Esophagus muscularis mucosa (tissue), 4 donors: ENCODE results near the gene SLC48A1. TPM values are rescaled to one million over a fixed set of nuclear protein-coding genes. Genes with fewer than 3 reads are reported as not detected.
A peak's percentile ranks its signal among the peaks of the same experiment; 100 is the strongest.

Experiments
- DNase-seq: peaks from one replicate; pipeline ENCODE4 v3.0.0-alpha.2; 2017; ENCODE audit errors: extremely low spot score
- H3K27ac ChIP-seq, 4 donors: fragments of 200-600 bp; sonication (generic); replicated peaks in 1 of 4; 1 replicate in 3 of 4; 2 replicates in 1 of 4; pipeline ENCODE4 v1.5.1; 2016 to 2019; ENCODE audit warnings: mild to moderate bottlenecking in 1 of 4
- H3K27me3 ChIP-seq, 4 donors: fragments of 200-600 bp; sonication (generic); one replicate each; pipeline versions ENCODE4 v1.5.1 to v1.6.0; 2016 to 2019
- H3K36me3 ChIP-seq, 4 donors: fragments of 200-600 bp; sonication (generic); one replicate each; pipeline ENCODE4 v1.5.1; 2016 to 2019
- H3K4me1 ChIP-seq, 4 donors: fragments of 200-600 bp; sonication (generic); one replicate each; pipeline ENCODE4 v1.5.1; 2016 to 2019
- H3K4me3 ChIP-seq, 4 donors: fragments of 200-600 bp; sonication (generic); 1 replicate in 2 of 4; 2 replicates in 2 of 4; pipeline ENCODE4 v1.5.1; 2016 to 2019; ENCODE audit warnings: mild to moderate bottlenecking in 4 of 4, moderate library complexity in 1 of 4
- H3K9me3 ChIP-seq, 4 donors: fragments of 200-600 bp; sonication (generic); 1 replicate in 3 of 4; 2 replicates in 1 of 4; pipeline ENCODE4 v1.5.1; 2016 to 2019
- CTCF ChIP-seq, 3 experiments: fragments of 200-600 bp in 2 of 3; fragments of 450-650 bp in 1 of 3; sonication (generic) in 2 of 3; IDR thresholded peaks; one replicate each; pipeline ENCODE4 v1.5.1; 2017 to 2019; ENCODE audit warnings: antibody characterized with exemption in 3 of 3, mild to moderate bottlenecking in 2 of 3, moderate library complexity in 1 of 3
- EP300 ChIP-seq: sonication (generic); formaldehyde crosslinking; IDR thresholded peaks from one replicate; pipeline ENCODE4 v1.6.1; 2017; ENCODE audit warnings: antibody characterized with exemption
- POLR2A ChIP-seq: fragments of 450-650 bp; IDR thresholded peaks from one replicate; pipeline ENCODE4 v1.6.1; 2017; ENCODE audit warnings: antibody characterized with exemption, moderate library complexity, mild to moderate bottlenecking, low read depth
- POLR2AphosphoS5 ChIP-seq, 2 donors: sonication (generic); formaldehyde crosslinking; IDR thresholded peaks; one replicate each; pipeline ENCODE4 v1.6.1; 2017; ENCODE audit warnings: antibody characterized with exemption in 2 of 2
- WGBS: methylation state at CpG from one replicate; pipeline ENCODE4 v1.1.5; 2018; 5-methylcytosine and 5-hydroxymethylcytosine counted together
- intact Hi-C: fragments of 100-400 bp; cut with DNase I; formaldehyde crosslinking; loops from one replicate; pipeline ENCODE4 v1.15.1; 2023
- total RNA-seq, 4 donors: library from RNA; depleted of rRNA; stranded (reverse); fragments of >200 nt; gene quantifications; one replicate each; pipeline versions ENCODE4 v1.1.0 to v1.2.1, GENCODE V29; 2016

SLC48A1 gene
- total RNA-seq, 4 donors from 2014 or later = 34.5 to 56.0 (median 40.7) TPM

- Histone ChIP-seq H3K36me3 (peaks cover 0 to 11% (median 0%) of the 10 kb centered on the region in 4 donors), H3K27me3 (no peaks in the 10 kb centered on the region), H3K27ac (peak overlapping the region; percentile 92 to 99 (median 98)), H3K4me3 (peak overlapping the region; percentile 67 to 86 (median 78)), H3K9me3 (no peaks in the 10 kb centered on the region), H3K4me1 (peaks cover 81 to 90% (median 84%) of the 10 kb centered on the region in 4 donors)
- TF ChIP-seq POLR2AphosphoS5 (IDR thresholded peaks at IDR 0.05) (no peak), CTCF (IDR thresholded peaks at IDR 0.05) (no peak), EP300 (no peak), POLR2A (no peak)
- 78% methylated on average over 4 of the region's 4 CpGs for WGBS
- intact Hi-C loops = no loop called here
- no peak for DNase-seq
Observed at GRCh38 chr12:47821346-47821706, 48.3 kb downstream of the SLC48A1 start.

- WGBS = 45% methylated on average over 2 of the region's 2 CpGs
- no peaks in the 10 kb centered on the region for H3K27me3 ChIP-seq
- H3K4me3 ChIP-seq = no peak overlapping the region
- H3K9me3 ChIP-seq = no peaks in the 10 kb centered on the region
- peak overlapping the region; percentile 92 to 99 (median 98) for H3K27ac ChIP-seq
- no peak for DNase-seq
- intact Hi-C loops = no loop called here
- H3K4me1 ChIP-seq = peaks cover 81 to 89% (median 84%) of the 10 kb centered on the region in 4 donors
- TF ChIP-seq POLR2AphosphoS5 (IDR thresholded peaks at IDR 0.05) = peak in 1 of 2 donors; percentile 12
- TF ChIP-seq EP300 = no peak
- TF ChIP-seq CTCF (IDR thresholded peaks at IDR 0.05) = no peak
- H3K36me3 ChIP-seq = peaks cover 0 to 9% (median 0%) of the 10 kb centered on the region in 4 donors
Observed at GRCh38 chr12:47822401-47822800, 49.4 kb downstream of the SLC48A1 start.

- Histone ChIP-seq H3K36me3 (peaks cover 0 to 5% (median 0%) of the 10 kb centered on the region in 4 donors), H3K4me3 (no peak overlapping the region), H3K27ac (peak overlapping the region; percentile 92 to 99 (median 98)), H3K27me3 (no peaks in the 10 kb centered on the region), H3K9me3 (no peaks in the 10 kb centered on the region), H3K4me1 (peaks cover 81 to 89% (median 84%) of the 10 kb centered on the region in 4 donors)
- DNase-seq = no peak
- intact Hi-C loops = no loop called here
- WGBS = 88% methylated on average over 3 of the region's 3 CpGs
- TF ChIP-seq POLR2AphosphoS5 (IDR thresholded peaks at IDR 0.05) = peak in 1 of 2 donors; percentile 0
- no peak for TF ChIP-seq POLR2A
Observed at GRCh38 chr12:47822863-47823262, 49.8 kb downstream of the SLC48A1 start.

GRCh38 chr12:47823422-47824086 lies 50.5 kb downstream of the SLC48A1 start:
- Histone ChIP-seq H3K4me3 (no peak overlapping the region), H3K4me1 (peaks cover 81 to 89% (median 84%) of the 10 kb centered on the region in 4 donors), H3K36me3 (no peaks in the 10 kb centered on the region), H3K27me3 (no peaks in the 10 kb centered on the region), H3K27ac (peak overlapping the region; percentile 92 to 99 (median 98)), H3K9me3 (no peaks in the 10 kb centered on the region)
- TF ChIP-seq EP300 = no peak
- TF ChIP-seq POLR2A = no peak
- TF ChIP-seq POLR2AphosphoS5 (IDR thresholded peaks at IDR 0.05) = peak in 1 of 2 donors; percentile 22
- intact Hi-C loops = no loop called here
- WGBS = 88% methylated on average over 5 of the region's 5 CpGs
- DNase-seq = no peak

GRCh38 chr12:47824198-47824597 lies 51.2 kb downstream of the SLC48A1 start:
- H3K27ac ChIP-seq = peak overlapping the region; percentile 92 to 99 (median 98)
- 67% methylated on average over 2 of the region's 2 CpGs for WGBS
- H3K4me3 ChIP-seq = no peak overlapping the region
- H3K36me3 ChIP-seq = no peaks in the 10 kb centered on the region
- no peaks in the 10 kb centered on the region for H3K9me3 ChIP-seq
- H3K27me3 ChIP-seq = no peaks in the 10 kb centered on the region
- TF ChIP-seq POLR2AphosphoS5 (IDR thresholded peaks at IDR 0.05) (no peak), CTCF (IDR thresholded peaks at IDR 0.05) (no peak), POLR2A (no peak), EP300 (no peak)
- H3K4me1 ChIP-seq = peaks cover 86 to 92% (median 88%) of the 10 kb centered on the region in 4 donors
- no peak for DNase-seq
- intact Hi-C loops = no loop called here

- DNase-seq = no peak
- Histone ChIP-seq H3K4me3 (no peak overlapping the region), H3K4me1 (peaks cover 90 to 96% (median 93%) of the 10 kb centered on the region in 4 donors), H3K27me3 (no peaks in the 10 kb centered on the region), H3K9me3 (no peaks in the 10 kb centered on the region), H3K36me3 (no peaks in the 10 kb centered on the region), H3K27ac (peak overlapping the region; percentile 92 to 99 (median 98))
- WGBS = 74% methylated on average over 3 of the region's 3 CpGs
- intact Hi-C loops = no loop called here
- no peak for TF ChIP-seq POLR2A
- no peak for TF ChIP-seq EP300
- no peak for TF ChIP-seq POLR2AphosphoS5 (IDR thresholded peaks at IDR 0.05)
- no peak for TF ChIP-seq CTCF (IDR thresholded peaks at IDR 0.05)
Observed at GRCh38 chr12:47824635-47825034, 51.6 kb downstream of the SLC48A1 start.
